A549 (cell line): ENCODE measurements around the gene IGFN1.

Experiments
- BHLHE40 ChIP-seq: IDR thresholded peaks from 2 replicates; pipeline ENCODE4 v1.6.1; 2012; ENCODE audit warnings: low read depth, low read length, inconsistent platforms
- CBX2 ChIP-seq: fragments of 200-600 bp; sonication (generic); IDR thresholded peaks from 2 replicates; pipeline ENCODE4 v1.6.1; 2016; ENCODE audit warnings: low read depth, mild to moderate bottlenecking, borderline replicate concordance
- CEBPB ChIP-seq, 2 experiments: fragments of >200 bp in 1 of 2; sonication (Bioruptor Twin) in 1 of 2; formaldehyde crosslinking in 1 of 2; IDR thresholded peaks; 2 replicates each; pipeline ENCODE4 v1.6.1; 2012 to 2016
- EHMT2 ChIP-seq: fragments of 200-600 bp; sonication (generic); IDR thresholded peaks from 2 replicates; pipeline ENCODE4 v1.6.1; 2016; ENCODE audit warnings: antibody characterized with exemption, low read depth, mild to moderate bottlenecking, moderate library complexity
- ESRRA ChIP-seq: fragments of 150-350 bp; IDR thresholded peaks from 2 replicates; pipeline ENCODE4 v1.6.1; 2014; ENCODE audit warnings: mild to moderate bottlenecking, low read length, borderline replicate concordance
- JUNB ChIP-seq: fragments of >200 bp; sonication (Bioruptor Twin); formaldehyde crosslinking; IDR thresholded peaks from 2 replicates; pipeline ENCODE4 v1.6.1; 2016
- KDM1A ChIP-seq: fragments of 200-600 bp; sonication (generic); IDR thresholded peaks from 2 replicates; pipeline ENCODE4 v1.6.1; 2016; ENCODE audit warnings: low read depth, mild to moderate bottlenecking
- NPAS2 ChIP-seq: fragments of 250-450 bp; sonication (Bioruptor Pico); IDR thresholded peaks from 2 replicates; pipeline ENCODE4 v1.8.0; 2022; ENCODE audit warnings: mild to moderate bottlenecking, moderate library complexity, borderline replicate concordance
- ZC3H11A ChIP-seq: fragments of 450-650 bp; IDR thresholded peaks from 2 replicates; pipeline ENCODE4 v1.6.1; 2014; ENCODE audit warnings: antibody characterized with exemption, mild to moderate bottlenecking
- ZFP36 ChIP-seq: fragments of 450-650 bp; IDR thresholded peaks from 2 replicates; pipeline ENCODE4 v1.6.1; 2014; ENCODE audit warnings: borderline replicate concordance; ENCODE audit not compliant: partially characterized antibody
- ZNF302 ChIP-seq: fragments of 250-450 bp; sonication (Bioruptor Pico); IDR thresholded peaks from 2 replicates; pipeline ENCODE4 v1.9.0; 2021; ENCODE audit warnings: inconsistent platforms, mild to moderate bottlenecking, moderate library complexity
- TF ChIP-seq, protein P1 (sequence below): fragments of >200 bp; sonication (Bioruptor Twin); formaldehyde crosslinking; IDR thresholded peaks from 3 replicates; pipeline ENCODE4 v1.5.1; 2016
- TF ChIP-seq, protein P2 (sequence below): fragments of 200-600 bp; sonication (generic); IDR thresholded peaks from 2 replicates; pipeline ENCODE4 v1.6.1; 2016; ENCODE audit warnings: antibody characterized with exemption, mild to moderate bottlenecking, moderate library complexity
- TF ChIP-seq, protein P3 (sequence below): IDR thresholded peaks from 2 replicates; pipeline ENCODE4 v1.6.1; 2012

DNA sequence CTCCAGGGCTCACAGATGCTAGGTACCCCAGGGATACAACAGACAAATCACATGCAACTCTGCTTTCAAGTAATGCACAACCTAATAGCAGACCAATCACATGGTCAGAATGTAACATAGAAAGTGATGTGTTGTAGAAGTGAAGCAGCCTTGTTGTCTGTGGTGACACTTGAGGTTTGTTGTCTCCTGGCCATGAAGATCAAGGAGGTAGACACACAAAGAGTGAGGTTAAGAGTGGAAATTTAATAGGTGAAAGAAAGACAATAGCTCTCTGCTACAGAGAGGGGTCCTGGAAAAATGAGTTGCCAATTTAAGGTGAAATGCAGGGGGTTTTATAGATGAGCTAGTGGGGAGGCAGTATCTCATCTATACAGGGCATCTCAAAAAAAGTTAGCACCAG is 33.8 kb upstream of the IGFN1 start:
- TF ChIP-seq, protein P1, sequence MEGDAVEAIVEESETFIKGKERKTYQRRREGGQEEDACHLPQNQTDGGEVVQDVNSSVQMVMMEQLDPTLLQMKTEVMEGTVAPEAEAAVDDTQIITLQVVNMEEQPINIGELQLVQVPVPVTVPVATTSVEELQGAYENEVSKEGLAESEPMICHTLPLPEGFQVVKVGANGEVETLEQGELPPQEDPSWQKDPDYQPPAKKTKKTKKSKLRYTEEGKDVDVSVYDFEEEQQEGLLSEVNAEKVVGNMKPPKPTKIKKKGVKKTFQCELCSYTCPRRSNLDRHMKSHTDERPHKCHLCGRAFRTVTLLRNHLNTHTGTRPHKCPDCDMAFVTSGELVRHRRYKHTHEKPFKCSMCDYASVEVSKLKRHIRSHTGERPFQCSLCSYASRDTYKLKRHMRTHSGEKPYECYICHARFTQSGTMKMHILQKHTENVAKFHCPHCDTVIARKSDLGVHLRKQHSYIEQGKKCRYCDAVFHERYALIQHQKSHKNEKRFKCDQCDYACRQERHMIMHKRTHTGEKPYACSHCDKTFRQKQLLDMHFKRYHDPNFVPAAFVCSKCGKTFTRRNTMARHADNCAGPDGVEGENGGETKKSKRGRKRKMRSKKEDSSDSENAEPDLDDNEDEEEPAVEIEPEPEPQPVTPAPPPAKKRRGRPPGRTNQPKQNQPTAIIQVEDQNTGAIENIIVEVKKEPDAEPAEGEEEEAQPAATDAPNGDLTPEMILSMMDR: no peak
- TF ChIP-seq, protein P2, sequence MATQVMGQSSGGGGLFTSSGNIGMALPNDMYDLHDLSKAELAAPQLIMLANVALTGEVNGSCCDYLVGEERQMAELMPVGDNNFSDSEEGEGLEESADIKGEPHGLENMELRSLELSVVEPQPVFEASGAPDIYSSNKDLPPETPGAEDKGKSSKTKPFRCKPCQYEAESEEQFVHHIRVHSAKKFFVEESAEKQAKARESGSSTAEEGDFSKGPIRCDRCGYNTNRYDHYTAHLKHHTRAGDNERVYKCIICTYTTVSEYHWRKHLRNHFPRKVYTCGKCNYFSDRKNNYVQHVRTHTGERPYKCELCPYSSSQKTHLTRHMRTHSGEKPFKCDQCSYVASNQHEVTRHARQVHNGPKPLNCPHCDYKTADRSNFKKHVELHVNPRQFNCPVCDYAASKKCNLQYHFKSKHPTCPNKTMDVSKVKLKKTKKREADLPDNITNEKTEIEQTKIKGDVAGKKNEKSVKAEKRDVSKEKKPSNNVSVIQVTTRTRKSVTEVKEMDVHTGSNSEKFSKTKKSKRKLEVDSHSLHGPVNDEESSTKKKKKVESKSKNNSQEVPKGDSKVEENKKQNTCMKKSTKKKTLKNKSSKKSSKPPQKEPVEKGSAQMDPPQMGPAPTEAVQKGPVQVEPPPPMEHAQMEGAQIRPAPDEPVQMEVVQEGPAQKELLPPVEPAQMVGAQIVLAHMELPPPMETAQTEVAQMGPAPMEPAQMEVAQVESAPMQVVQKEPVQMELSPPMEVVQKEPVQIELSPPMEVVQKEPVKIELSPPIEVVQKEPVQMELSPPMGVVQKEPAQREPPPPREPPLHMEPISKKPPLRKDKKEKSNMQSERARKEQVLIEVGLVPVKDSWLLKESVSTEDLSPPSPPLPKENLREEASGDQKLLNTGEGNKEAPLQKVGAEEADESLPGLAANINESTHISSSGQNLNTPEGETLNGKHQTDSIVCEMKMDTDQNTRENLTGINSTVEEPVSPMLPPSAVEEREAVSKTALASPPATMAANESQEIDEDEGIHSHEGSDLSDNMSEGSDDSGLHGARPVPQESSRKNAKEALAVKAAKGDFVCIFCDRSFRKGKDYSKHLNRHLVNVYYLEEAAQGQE: no peak
- no peak for TF ChIP-seq CBX2
- no peak for TF ChIP-seq CEBPB (IDR thresholded peaks at IDR 0.05)
- no peak for TF ChIP-seq ESRRA
- no peak for TF ChIP-seq JUNB
- no peak for TF ChIP-seq NPAS2 (CRISPR knock-in tag)
- TF ChIP-seq ZNF302 (CRISPR knock-in tag): no peak
- no peak for TF ChIP-seq EHMT2
- TF ChIP-seq, protein P3, sequence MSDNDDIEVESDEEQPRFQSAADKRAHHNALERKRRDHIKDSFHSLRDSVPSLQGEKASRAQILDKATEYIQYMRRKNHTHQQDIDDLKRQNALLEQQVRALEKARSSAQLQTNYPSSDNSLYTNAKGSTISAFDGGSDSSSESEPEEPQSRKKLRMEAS: no peak
- no peak for TF ChIP-seq ZFP36
- no peak for TF ChIP-seq BHLHE40
- no peak for TF ChIP-seq KDM1A
- TF ChIP-seq ZC3H11A: no peak
